ENCODE data around the gene CDH4. TPM values are rescaled to one million over a fixed set of nuclear protein-coding genes. Genes with fewer than 3 reads are reported as not detected.

The CDH4 gene
- total and polyA plus RNA-seq, 11 donors = 0.04 to 0.54 (median 0.08) TPM; not detected in 1

DNA sequence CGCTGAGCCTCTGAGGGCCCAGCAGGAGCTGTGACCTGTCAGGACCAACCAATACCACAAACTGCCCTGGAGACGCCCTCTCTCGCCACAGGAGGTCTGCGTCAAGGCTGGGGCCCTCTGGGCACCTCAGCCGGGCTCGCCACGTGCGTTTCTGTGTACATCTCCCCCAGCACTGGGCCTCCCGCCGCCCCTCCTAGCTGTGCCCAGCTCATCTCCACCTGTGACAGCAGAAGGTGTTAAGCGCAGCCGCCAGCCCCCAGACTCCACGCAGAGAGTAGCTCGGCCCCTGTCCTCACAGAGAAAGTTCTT, 722.2 kb downstream of the CDH4 start:
- peaks cover 0 to 46% (median 36%) of the 10 kb centered on the region in 9 donors for H3K36me3 ChIP-seq

DNA sequence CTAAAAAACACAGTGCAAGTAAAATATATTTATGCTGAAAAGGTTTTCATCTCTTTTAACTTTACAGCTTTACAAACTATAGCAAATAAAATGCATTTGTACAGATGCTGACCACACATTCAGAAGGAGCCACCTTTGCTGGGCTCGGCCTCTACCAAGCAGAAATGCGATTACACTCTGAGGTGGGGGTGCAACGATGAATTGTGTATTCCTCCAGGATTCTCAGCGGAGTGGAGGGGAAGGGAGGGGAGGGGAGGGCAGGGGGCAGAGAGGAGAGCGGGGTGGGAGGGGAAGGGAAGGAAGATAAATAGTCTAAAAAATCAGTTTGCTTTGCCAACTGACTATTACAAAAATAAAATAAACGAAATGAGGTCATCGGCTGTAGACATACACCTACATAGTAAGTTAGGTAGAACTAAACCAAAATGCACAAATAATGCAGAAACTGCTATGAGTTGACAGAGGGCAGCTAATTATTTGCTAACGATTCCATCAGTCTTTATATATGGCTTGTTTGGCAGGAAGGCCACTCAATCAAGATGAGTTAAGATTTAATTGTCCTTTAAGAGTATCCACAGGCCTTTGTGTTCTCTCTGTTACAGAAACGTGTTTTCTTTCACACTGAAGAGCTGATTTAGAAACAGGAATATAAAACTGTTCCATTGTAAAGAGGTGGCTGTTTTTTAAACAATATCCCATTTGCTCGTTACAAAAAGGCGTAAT, 723.5 kb downstream of the CDH4 start:
- peaks cover 0 to 53% (median 39%) of the 10 kb centered on the region in 9 donors for H3K36me3 ChIP-seq
- intact Hi-C loops (cut with DNase I) = no loop called here
- no peak for DNase-seq

More for the DNA sequence above, 722.2 kb downstream of the CDH4 start:
- 94 to 98% (median 96%) methylated on average over 14 of the region's 14 CpGs for WGBS, 4 donors
- Histone ChIP-seq H3K4me3 (no peak overlapping the region), H3K9me3 (no peaks in the 10 kb centered on the region), H3K27ac (no peak overlapping the region), H3K4me1 (no peaks in the 10 kb centered on the region), H3K27me3 (no peaks in the 10 kb centered on the region)
- TF ChIP-seq POLR2A (IDR thresholded peaks at IDR 0.05) = no peak
- ATAC-seq (peak in 1 of 4 donors; percentile 7), DNase-seq (no peak)
- intact Hi-C loops (cut with DNase I) = no loop called here

DNA sequence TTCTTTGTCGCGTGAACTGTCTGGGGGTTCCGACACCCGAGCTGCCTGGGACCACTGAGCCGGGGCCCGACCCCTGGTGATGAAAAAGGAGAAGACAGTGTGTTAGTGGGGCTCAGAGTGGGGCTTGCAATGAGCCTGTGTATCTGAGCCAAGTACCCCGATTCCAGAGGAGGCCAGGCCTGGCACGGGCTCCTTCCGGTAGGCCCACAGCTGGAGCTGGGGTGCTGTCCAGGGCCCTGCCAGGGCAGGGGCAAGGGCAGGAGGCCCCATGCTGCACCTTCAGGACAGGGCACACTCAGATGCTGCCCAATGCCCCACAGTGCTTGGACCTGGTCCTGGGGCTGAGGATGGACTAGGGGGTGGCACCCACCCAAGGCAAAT, 724.2 kb downstream of the CDH4 start:
- WGBS, 4 donors = 93 to 95% (median 95%) methylated on average over 9 of the region's 9 CpGs
- Histone ChIP-seq H3K4me3 (no peak overlapping the region), H3K36me3 (peaks cover 0 to 53% (median 39%) of the 10 kb centered on the region in 9 donors), H3K27me3 (no peaks in the 10 kb centered on the region), H3K9me3 (no peaks in the 10 kb centered on the region), H3K4me1 (peaks cover 0 to 5% (median 0%) of the 10 kb centered on the region in 12 donors), H3K27ac (no peak overlapping the region)
- DNase-seq = no peak
- intact Hi-C loops (cut with DNase I) = no loop called here
- TF ChIP-seq, protein P1, sequence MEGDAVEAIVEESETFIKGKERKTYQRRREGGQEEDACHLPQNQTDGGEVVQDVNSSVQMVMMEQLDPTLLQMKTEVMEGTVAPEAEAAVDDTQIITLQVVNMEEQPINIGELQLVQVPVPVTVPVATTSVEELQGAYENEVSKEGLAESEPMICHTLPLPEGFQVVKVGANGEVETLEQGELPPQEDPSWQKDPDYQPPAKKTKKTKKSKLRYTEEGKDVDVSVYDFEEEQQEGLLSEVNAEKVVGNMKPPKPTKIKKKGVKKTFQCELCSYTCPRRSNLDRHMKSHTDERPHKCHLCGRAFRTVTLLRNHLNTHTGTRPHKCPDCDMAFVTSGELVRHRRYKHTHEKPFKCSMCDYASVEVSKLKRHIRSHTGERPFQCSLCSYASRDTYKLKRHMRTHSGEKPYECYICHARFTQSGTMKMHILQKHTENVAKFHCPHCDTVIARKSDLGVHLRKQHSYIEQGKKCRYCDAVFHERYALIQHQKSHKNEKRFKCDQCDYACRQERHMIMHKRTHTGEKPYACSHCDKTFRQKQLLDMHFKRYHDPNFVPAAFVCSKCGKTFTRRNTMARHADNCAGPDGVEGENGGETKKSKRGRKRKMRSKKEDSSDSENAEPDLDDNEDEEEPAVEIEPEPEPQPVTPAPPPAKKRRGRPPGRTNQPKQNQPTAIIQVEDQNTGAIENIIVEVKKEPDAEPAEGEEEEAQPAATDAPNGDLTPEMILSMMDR (IDR thresholded peaks at IDR 0.05) = no peak
- TF ChIP-seq POLR2A (IDR thresholded peaks at IDR 0.05) = no peak
- peak in 1 of 4 donors; percentile 7 for ATAC-seq

More for the DNA sequence above, 723.5 kb downstream of the CDH4 start:
- no peak for ATAC-seq
- Histone ChIP-seq H3K9me3 (no peaks in the 10 kb centered on the region), H3K4me1 (no peaks in the 10 kb centered on the region), H3K27ac (no peak overlapping the region), H3K4me3 (no peak overlapping the region), H3K27me3 (no peaks in the 10 kb centered on the region)
- TF ChIP-seq POLR2A (IDR thresholded peaks at IDR 0.05) = no peak
- TF ChIP-seq, protein P1 (IDR thresholded peaks at IDR 0.05) = no peak
- WGBS, 4 donors = 89 to 90% (median 90%) methylated on average over 11 of the region's 11 CpGs

DNA sequence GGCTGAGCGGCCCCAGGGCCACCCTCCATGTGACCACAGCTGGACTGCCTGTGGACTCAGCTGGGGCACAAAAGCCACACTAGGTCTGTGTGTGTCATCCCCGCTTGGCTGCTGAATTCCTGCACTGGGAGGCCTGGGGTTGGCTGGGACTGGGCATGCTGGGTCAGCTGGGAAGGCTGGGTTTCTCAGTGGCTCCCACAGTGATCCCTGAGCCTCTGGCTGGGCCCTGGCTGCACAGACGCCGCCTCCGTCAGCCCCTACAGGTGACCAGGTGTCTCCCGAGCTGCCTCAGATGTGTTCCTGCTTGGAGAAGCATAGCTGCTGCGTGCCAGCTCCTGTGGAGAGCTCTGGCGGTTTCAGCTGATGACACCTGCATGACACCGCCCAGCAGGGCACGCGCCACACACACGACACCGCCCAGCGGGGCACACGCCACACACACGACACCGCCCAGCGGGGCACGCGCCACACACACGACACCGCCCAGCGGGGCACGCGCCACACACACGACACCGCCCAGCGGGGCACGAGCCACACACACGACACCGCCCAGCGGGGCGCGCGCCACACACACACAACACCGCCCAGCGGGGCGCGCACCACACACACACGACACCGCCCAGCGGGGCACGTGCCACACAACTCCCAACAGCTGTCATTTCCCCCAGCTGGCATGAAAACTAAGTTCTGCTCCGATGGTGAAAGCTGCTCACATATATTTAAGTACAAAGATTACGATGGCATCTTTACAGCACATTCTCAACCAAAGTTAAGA, 724.8 kb downstream of the CDH4 start:
- WGBS, 4 donors = 96 to 98% (median 97%) methylated on average over 38 to 45 of the region's 45 CpGs

More for the DNA sequence above, 724.8 kb downstream of the CDH4 start:
- no peak overlapping the region for H3K4me3 ChIP-seq
- H3K27me3 ChIP-seq = no peaks in the 10 kb centered on the region
- H3K36me3 ChIP-seq = peaks cover 0 to 53% (median 39%) of the 10 kb centered on the region in 9 donors
- intact Hi-C loops (cut with DNase I) = no loop called here
- no peaks in the 10 kb centered on the region for H3K9me3 ChIP-seq
- ATAC-seq (peak in 1 of 4 donors; percentile 3), DNase-seq (no peak)
- TF ChIP-seq, protein P1 (IDR thresholded peaks at IDR 0.05) = no peak
- no peak for TF ChIP-seq POLR2A (IDR thresholded peaks at IDR 0.05)
- H3K27ac ChIP-seq = no peak overlapping the region
- H3K4me1 ChIP-seq = peaks cover 0 to 6% (median 0%) of the 10 kb centered on the region in 12 donors
